GM21367 (cell line): ENCODE results near the gene OR52E4.

Experiments
- ATAC-seq: cut with Tn5 transposase; IDR thresholded peaks from one replicate; pipeline ENCODE4 v1.9.1; 2021; ENCODE audit not compliant: unreplicated experiment

Gene OR52E4

DNA sequence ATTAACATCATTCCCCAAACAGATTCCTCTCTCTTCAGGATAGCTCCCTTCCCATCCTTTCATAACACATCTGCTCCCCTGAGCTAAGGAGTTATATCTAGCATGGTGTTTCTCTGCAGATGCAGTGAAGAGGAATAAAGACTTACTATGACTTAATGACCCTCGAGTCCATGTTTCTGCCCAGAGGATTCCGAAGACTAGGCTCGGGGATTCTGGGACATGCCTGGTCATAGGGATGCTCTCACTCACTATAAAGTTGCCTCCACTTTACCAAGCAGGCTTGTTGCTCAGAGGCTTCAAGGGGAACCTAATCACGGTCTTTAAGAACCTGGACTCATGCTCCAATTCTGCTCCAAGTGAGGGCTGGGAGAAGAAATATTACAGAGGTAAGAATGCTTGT, at the start of gene OR52E4:
Gene OR52E4, plus strand, starts transcription at position 301 of the 400 bp plus-strand sequence. CDS start 3,664 bp downstream, outside the sequence.
- ATAC-seq: no peak

DNA sequence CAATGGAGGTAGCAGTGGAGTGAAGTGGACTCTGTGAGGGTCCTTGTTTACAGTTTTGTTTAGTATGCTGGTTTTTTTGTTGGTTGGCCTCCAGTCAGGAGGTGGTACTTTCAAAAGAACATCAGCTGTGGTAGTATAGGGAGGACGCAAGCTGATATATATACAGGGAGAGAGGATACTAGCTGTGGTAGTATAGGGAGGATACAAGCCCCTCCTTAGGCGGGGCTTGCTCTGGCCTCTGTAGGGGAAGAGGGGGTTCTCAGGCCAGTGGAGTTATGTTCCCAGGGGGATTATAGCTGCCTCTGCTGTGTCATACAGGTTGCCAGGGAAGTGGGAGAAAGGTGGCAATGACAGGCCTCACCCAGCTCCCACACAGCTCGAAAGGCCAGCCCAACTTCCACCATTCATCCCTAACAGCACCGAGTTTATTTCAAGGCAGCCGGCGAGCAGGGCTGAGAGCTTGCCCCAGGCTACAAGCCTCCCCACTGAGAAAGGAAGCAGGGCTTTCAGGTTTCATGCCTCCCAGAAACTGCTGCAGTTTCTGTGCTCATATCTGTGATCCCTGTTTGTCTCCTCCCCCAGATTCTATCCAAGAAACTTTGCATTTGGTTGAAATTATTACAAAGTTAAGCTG, 49.1 kb upstream of the OR52E4 start:
- no peak for ATAC-seq

DNA sequence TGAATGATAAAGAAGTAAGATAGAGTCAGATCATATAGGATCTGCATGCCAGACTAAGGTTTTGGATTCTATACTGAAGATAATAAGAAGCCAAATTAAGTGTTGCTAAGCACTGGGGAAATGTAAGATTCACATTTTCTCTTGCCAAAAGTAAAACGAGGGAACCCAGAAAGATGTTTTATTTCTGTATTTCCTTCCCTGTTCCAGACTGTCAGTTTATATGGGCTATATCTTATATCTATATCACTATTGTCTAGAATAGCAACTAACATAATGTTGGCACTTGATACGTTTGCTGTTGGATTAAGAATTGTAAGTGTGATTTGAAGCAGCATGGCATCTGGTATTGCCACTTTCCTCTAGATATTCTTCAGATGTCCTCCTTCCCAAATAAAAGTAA, 47.0 kb upstream of the OR52E4 start:
- no peak for ATAC-seq

DNA sequence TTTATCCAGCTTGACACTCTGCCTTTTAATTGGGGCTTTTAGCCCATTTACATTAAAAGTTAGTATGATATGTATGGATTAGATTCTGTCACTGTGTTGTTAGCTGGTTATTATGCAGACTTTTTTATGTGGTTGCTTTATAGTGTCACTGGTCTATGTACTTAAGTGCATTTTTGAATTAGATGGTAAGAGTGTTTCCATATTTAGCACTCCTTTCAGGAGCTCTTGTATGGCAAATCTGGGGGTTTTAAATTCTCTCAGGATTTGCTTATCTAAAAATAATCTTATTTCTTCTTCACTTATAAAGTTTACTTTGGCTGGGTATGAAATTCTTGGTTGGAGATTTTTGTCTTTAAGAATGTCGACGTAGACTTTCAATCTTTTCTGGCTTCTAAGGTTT, 42.7 kb upstream of the OR52E4 start:
- no peak for ATAC-seq

DNA sequence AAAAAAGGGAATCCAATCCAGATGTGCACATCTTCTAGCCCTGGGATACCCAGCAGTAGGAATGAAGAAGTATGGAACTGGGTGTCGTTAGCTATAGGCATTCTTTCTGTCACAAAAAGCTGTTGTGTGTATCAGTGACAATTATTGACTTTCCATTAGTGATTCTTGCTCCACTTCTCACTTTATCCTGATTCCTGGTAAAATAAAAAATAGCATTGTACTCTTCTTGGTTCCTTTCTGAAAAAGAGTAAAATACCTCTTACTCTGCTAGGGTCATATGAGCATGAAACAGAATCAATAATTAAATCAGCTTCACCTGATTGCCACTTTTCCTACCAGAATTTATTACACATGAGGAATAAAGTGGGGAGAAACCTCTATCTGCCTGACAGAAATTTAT, 38.6 kb upstream of the OR52E4 start, which contains the start of gene OR52E6:
Gene OR52E6, minus strand, starts transcription at position 101 of the 400 bp plus-strand sequence. Its CDS starts 0 bp downstream, at position 101.
- no peak for ATAC-seq

DNA sequence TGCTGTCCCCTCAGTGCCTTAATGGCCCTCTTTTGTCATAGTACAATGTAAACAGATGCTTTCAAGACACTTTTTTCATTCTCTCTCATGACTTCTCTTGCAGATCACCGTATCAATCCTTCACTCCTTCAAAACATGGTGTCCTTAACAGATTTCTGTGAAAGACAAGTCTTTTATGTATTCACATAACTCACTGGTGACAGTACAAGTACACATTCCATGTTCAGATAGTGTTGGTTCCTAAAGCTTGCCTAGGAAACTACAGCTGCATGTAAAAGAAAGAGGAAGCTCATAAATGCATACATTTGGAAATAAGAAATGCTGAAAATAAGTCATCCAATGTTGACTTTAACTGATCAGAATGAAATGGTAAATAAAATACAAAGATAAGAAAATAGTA, 33.7 kb upstream of the OR52E4 start:
- no peak for ATAC-seq

DNA sequence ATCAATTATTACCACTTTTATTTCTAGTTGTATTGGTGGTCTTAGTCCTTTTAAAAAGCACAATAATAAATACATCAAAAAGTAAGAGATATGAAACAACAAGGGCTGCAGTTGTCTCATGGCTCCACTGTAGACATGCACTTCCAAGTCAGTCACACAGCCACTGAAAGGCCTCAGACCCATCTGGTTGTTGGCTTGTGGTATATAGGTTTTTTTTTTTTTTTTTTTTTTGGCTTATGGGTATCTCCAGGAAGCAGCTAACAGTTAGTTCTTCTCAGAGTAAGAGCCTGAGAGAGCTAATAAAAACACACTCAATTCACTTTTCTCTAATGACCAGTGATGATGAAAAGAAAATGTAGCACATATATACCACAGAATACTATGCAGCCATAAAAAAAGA, 32.7 kb upstream of the OR52E4 start:
- no peak for ATAC-seq

DNA sequence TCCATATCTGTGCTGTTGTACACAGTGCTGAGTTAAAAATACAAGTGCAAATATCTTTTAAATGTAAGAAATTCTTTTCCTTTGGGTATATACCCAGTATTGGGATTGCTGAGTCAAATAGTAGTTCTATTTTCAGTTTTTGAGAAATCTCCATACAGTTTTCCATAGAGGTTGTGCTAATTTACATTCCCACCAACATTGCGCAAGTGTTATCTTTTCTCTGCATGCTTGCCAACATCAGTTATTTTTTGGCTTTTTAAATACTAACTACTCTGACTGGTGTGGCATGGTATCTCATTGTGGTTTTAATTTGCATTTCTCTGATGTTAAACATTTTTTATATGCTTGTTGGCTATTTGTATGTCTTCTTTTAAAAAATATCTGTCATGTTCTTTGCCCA, 29.4 kb upstream of the OR52E4 start:
- ATAC-seq: no peak

DNA sequence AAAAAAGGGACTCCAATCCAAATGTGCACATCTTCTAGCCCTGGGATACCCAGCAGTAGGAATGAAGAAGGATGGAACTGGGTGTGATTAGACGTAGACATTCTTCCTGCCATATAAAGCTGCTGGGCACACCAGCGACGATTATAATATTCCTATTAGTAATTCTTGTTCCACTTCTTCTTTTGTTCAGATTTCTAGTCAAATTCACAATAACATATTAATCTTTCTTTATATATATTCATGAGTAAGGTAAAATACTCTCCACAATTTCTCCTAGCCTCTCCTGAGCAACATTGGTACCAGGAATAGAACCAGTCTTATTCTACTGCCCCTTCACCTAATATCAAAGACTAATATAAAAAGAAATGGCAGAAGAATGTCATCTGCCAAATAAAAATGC, 22.8 kb upstream of the OR52E4 start, which contains the start of gene OR52E8:
Gene OR52E8, minus strand, starts transcription at position 101 of the 400 bp plus-strand sequence. Its CDS starts 0 bp downstream, at position 101.
- ATAC-seq: no peak

DNA sequence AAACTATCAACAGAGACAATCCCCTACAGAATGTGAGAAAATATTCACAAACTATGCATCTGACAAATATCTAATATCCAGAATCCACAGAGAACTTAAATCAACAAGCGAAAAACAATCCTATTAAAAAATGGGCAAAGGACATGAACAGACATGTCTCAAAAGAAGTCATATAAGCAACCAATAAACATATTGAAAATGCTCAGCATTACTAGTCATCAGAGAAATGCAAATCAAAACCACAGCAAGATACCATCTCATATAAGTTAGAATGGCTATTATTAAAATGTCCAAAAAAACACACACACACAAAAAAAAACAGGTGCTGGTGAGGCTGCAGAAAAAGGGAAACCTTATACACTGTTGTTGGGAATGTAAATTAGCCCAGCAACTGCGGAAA, 14.6 kb upstream of the OR52E4 start:
- ATAC-seq: no peak

DNA sequence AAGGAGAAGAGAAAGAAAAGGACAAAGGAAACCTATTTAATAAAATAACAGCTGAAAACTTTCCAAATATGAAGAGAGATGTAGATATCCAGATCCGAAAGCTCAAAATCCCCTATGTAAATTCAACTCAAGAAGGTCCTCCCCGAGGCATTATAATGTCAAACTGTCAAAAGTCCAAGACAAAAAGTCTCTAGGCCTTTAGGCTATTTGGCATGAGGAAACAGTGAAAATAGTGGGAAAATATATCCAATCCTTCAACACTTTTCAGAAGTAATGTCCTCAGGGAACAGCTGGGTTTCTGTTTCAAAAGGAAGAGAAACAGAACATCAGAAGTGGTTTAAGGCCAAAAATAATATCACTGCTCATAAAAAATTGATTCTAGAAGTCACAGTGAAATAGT, 1.9 kb upstream of the OR52E4 start:
- no peak for ATAC-seq

DNA sequence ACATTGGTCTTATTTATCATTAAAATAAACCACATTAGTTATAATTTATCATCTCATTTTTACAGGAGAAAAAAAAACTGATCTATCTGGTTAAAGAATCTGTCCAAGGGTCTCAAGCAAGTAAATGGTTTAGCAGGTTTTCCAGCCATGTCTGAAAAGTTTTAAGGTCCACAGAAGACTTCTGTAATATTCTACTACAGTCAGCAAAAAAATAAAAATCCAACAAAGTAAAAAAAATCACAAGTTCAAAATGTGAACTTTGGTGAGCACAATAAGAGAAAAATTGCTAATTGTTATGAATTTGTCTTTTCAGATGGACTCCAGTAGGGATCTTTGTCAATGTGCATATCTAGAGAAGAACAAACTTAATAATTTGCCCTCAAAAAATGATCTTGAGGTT, 1.3 kb downstream of the OR52E4 start:
- ATAC-seq: no peak

DNA sequence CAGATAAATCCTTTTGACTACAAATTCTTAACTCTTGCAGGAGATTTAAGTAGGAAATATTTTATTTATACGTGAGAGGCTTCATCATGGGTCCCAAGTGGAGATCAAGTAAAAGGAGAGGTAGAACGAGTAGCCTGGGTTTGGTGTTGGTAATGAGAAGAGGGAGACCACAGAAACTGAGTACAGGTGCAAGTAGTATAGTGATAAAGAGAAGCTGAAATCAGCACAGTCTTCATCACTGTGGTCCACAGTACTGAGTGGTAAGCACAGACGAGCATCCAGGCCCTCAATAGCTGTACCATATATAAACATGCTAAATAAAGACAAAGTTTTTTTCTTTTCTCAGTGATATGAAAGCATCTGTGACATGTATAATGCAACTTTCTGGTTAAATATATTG, 6.7 kb downstream of the OR52E4 start:
- no peak for ATAC-seq

DNA sequence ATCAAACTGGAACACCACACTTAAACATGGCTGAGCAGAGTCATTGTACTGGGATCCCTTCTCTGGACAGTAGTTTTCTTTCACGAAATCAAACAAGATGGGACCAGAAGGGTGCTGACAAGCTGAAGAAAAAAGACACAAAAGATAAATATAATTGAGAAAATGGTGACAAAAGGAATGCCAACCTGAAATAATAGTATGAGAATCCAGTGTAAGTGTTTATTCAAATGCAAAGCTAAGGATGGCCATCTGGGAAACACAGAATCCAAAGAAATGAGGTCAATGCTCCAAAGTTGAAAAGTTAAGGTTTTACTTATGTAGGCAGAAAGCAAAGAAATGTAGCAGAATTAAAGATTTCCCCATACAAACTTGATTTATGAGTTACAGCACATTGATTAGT, 7.2 kb downstream of the OR52E4 start:
- ATAC-seq: no peak

DNA sequence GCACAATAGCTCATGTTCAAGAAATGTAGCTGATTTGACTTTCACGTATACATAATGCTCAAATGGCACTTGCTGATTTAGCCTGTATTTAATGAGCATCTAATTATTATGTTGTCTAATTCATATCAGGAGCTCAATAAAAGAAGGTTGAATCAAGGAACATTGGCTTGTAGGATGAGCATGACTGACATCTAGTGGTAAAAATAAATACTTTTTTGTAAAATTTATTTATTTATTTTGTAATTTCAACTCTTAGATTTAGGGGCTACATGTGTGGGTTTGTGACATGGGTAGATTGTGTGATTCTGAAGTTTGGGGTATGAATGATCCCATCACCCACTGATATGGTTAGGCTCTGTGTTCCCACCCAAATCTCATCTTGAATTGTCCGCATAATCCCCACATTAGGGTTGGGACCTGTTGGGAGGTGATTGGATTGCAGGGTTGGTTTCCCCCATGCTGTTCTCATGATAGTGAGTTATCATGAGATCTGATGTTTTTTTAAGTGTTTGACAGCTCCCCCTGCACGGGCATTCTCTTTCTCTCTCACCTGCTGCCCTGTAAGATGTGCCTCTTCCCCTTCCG, 10.9 kb downstream of the OR52E4 start:
- no peak for ATAC-seq

DNA sequence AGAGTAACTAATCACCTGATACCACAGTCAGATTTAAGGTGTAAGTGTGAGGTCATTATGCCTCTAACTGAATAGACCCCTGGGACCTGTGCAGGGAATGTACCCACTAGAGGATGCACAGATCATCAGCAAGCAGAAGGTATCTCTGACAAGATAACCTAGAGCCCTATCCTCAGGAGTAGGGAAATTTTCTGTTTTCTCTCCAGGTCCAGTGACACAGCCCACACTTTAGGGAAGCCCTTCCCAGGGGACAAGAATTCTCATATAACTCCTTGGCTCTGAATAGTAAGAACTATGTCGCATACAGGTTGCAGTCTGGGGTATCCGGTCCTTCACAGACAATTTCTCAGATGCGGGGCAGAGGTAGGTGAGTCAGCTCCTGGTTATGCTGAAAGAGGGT, 12.5 kb downstream of the OR52E4 start, which contains the start of gene OR52E5:
Gene OR52E5, plus strand, starts transcription at position 301 of the 400 bp plus-strand sequence. CDS start 7,569 bp downstream, outside the sequence.
- ATAC-seq: no peak

DNA sequence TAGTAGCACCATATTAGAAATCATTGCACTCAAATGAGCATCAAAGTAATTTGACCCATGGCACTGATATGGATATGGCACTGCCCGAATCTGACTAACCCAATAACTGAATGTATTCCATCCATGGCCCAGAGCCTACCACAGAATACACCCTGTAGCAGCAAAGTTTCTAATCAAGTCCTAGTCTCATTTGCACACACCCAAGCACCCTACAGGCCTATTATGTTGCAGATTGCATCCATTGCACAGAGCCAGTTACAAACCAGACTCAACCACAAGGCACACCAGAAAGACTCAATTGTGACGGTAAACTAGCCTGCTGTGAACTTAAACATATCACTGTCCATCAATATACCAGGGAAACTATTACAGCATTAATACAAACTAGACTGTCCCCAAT, 19.1 kb downstream of the OR52E4 start:
- no peak for ATAC-seq

DNA sequence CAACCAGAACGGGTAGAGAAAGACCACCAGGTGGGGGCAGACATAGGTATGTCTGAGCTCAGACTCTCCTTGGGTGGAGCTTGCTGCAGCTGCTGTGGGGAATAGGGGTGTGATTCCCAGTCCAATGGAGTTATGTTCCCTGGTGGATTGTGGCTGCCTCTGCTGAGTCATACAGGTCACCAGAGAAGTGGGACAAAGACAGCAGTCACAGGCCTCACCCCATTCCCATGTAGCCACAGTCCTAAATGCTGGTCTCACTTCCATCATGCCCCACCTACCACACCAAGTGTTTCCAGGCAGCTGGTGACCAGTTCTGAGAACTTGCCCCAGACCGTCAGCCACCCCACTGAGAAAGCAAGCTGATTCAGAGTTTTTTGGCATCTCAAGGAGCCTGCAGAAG, 30.1 kb downstream of the OR52E4 start:
- no peak for ATAC-seq

DNA sequence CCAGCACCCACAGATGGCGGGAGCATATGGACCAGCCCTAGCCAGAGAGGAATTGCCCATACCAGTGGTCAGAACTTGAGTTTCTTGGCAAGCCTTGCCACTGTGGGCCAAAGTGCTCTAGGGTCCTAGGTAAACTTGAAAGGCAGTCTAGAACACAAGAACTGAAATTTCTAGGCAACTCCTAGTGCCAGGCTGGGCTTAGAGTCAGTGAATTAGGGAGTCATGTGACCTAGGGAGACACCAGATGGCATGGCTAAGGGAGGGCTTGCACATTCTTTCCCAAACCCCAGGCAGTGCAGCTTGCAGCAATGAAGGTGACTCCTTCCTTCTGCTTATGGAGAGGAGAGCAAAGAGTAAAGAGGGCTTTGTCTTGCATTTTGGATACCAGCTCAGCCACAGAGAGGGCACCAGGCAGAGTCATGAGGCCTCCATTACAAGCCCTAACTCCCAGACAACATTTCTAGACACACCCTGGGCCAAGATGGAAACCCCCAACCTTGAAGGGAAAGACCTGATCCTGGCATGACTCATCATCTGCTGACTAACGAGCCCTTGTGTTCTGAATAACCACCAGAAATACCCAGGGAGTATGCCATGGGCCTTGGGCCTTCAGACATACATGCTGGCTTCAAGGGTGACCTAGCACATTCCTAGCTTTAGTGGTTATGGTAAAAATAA, 42.5 kb downstream of the OR52E4 start:
- ATAC-seq: peak; percentile 83

DNA sequence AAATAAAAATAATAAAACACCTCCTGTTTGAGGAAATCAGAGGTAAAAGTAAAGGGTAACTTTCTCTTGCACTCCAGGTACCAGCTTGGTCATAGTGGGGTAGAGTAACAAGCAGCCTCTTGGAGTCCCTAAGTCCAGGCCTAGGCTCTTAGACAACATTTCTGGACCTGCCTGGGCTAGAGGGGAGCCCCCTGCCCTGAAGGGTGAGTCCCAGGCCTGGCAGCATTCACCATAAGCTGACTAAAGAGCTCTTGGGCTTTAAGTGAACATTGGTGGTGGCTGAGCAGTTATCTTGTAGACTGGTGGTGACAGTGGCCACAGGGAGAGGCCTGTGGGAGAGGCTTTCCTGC, 43.0 kb downstream of the OR52E4 start:
- peak; percentile 53 for ATAC-seq

DNA sequence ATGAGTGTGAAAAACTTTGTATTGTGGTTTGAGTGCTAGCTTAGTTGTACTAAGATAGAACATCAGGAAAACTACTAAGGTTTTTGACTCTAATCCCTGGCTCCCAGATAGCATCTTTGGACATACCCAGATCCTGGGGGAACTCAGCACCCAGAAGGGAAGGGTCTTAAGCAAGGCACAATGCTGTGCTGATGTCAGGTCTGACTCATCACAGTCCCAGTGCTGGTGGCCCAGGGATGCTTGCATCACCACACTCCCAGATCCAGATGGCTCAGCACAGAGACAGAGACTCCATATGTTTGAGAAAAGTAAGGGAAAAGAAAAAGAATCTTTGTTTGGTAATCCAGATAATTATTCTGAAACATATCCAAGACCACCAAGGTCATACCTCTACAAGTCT, 43.4 kb downstream of the OR52E4 start:
- no peak for ATAC-seq

DNA sequence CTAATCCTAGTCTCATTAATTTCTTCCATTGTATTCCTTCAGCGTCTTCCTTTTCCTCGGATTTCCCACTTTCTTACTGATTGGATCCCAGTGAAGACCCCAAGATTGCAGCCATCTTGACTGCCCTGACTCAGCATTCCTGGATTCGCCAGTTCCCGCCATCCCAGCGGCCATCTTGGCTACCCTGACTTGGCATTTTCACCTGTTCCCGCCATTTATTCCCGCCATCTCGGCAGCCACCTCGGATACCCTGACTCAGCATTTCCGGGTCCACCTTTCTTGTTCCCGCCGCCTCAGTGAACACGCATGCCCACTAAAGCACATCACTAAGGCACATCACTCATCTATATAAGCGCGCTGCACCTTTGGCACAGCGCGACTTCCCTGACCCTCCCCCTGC, 47.8 kb downstream of the OR52E4 start:
- no peak for ATAC-seq
